ENCODE measurements around the gene DLX1.

GRCh38 chr2:172084395-172084644 lies 987 bp upstream of the DLX1 start:
- TF ChIP-seq CTCF (IDR thresholded peaks at IDR 0.05) (no peak), POLR2A (IDR thresholded peaks at IDR 0.05) (no peak)

All from heart left ventricle (tissue), 13 donors.